ENCODE data around the gene RASA3.
"Not testable (repeated sequence)": the region's sequence is repeated elsewhere in the genome, so short reads cannot be mapped to it uniquely, and the experiment has no call there.

Gene RASA3

GRCh38 chr13:114033541-114034315 is 98.7 kb downstream of the RASA3 start:
- DNase-seq (ENCODE audit: low read depth in 2 of 2): no peak

DNA sequence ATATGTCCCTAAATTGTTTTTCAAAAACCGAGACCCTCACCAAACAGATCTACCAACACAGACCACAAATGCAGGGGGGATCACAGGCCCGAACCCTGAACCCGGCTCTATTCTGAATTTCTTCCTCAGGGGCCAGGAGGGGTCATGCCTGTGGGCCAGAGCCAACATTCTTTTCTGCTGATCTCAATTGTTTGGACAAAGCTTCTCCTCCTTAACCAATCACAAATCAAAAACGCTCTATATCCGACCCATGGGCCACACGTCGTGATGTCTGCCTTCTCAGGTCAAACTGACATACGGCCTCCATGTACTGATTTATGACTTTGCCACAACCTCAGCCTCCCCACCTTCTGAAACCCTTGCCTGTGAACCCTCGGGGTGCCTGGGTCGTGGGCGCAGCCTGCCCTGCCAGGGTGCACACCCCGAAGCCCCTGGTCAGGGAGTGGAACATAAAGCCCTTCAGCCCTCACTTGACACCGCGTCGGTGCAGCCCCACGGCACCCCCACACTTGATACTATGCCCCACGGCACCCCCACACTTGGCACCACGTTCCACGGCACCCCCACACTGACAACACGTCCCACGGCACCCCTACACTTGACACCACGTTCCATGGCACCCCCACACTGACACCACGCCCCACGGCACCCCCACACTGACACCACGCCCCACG is 100.2 kb downstream of the RASA3 start:
- DNase-seq (ENCODE audit: low read depth in 2 of 2): no peak

DNA sequence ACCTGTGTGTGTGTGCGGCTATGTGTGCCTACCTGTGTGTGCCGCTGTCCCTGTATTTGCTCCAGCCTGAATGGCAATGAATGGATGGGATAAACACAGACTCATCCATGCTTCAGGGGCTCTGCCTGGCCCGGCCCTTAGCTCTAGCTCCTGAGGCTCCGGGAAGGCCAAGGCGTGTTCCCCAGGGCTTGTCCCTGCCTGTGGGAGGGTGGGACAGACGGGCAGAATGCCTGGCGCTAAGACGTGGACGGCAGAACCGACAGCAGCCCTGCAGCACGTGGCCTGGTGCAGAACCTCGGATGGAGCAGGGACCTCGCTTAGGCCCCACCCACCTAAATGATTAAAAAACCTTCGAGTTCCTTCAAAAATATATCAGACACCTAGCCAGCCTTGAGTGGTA is 100.8 kb downstream of the RASA3 start:
- DNase-seq (ENCODE audit: low read depth in 2 of 2): no peak

- no peak for DNase-seq (ENCODE audit: low read depth in 2 of 2)
Measured at GRCh38 chr13:114030666-114031610, 101.5 kb downstream of the RASA3 start.

- DNase-seq (ENCODE audit: low read depth in 2 of 2): no peak
Measured at GRCh38 chr13:114029866-114030625, 102.4 kb downstream of the RASA3 start.

GRCh38 chr13:114027826-114028225 is 104.6 kb downstream of the RASA3 start:
- no peak for DNase-seq (ENCODE audit: low read depth in 2 of 2)

GRCh38 chr13:114027046-114027715 is 105.2 kb downstream of the RASA3 start:
- DNase-seq (ENCODE audit: low read depth in 2 of 2): no peak

DNA sequence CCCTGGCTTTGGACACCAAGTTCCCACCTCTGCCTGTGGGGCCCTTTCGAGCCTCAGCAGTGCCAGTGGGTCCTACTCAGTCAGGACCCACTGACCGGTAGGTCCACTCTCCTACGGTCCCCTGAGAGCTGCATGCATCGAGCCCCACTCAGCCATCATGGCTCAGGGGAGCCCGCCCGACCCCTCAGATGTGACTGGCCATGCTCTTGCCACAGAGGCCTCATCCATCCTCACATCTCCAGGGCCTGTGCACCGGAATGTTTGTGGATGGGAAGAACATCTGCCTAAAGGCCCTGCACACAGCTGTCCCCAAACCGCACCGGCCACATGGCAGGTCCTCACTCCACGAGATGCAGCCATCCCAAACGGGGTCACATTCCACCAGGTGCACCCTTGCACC is 105.9 kb downstream of the RASA3 start:
- DNase-seq (ENCODE audit: low read depth in 2 of 2): no peak

GRCh38 chr13:114025714-114026431 is 106.5 kb downstream of the RASA3 start:
- DNase-seq (ENCODE audit: low read depth in 2 of 2): no peak

DNA sequence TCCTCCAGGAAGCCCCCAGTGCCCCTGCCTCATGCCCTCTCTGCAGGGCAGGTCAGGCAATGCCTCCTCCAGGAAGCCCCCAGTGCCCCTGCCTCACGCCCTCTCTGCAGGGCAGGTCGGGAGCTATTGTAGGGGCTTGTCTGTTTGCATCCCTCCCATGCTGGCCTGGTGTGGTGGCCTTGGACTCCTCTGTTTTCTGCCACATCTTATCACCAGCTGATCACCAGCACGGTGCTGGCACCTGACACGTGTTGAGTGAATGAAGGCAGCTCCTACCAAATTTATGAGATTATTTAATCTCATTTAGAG is 107.1 kb downstream of the RASA3 start:
- DNase-seq (ENCODE audit: low read depth in 2 of 2): no peak

- DNase-seq (ENCODE audit: low read depth in 2 of 2): no peak
Measured at GRCh38 chr13:114024603-114025404, 107.6 kb downstream of the RASA3 start.

DNA sequence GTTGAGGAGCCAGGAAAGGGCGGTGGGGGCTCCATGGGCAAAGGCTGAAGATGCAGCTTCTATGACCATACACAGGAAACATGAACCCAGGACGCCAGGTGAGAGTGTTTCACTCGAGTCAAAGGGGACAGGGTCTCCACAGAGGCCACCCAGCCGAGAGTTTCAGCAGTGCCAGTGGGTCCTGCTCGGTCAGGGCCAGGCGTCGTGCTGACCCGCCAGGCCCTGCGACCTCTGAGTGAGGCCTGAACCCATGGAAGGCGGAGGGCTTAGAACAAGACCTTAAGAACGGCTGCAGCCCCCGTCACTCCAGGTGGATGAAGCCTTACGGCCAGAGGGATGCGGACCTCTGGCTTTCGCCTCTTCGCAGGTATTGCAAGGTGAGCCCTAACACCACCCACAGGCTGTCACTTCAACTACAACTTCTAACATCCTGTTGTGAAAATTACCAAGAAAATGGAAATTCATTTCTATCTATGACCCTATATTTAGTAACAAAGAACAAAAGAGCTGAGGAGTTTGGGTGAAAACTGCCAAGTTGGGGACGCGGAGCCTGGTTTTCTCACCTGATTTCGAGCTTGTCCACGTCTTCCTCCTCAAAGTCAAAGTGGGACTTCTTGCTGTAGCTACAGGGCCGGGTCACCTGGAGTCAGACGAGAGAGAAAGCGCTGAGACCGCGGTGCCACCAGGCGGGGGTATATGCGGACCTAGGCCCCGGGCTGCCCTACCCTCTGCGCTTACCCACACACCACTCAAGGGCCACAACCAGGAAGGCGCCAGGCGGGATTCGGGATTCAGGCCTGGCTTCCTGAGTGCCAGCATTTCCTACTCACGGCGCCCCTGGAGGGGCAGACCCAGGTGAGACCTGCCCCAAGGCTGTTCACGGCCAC is 108.5 kb downstream of the RASA3 start:
- no peak for DNase-seq (ENCODE audit: low read depth in 2 of 2)

- DNase-seq (ENCODE audit: low read depth in 2 of 2): no peak
Measured at GRCh38 chr13:114022876-114023275, 109.5 kb downstream of the RASA3 start.

DNA sequence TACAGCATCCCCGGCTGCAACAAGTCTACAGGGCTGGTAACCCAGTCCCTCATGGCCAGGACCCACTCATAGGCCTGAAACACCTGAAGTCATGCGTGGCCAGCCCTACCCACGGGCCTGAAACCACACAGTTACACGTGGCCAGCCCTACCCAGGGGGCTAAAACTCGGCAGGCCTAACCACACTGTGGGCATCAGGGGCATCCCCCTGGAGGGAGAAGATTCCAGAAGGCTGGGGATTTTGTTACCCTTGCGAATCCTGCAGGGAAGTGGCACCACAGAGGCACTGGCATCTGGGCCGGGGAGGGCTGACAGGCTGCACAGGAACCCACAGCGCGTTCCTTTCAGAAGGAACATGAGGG is 110.1 kb downstream of the RASA3 start:
- DNase-seq (ENCODE audit: low read depth in 2 of 2): no peak

GRCh38 chr13:114021464-114022308 is 110.7 kb downstream of the RASA3 start:
- DNase-seq (ENCODE audit: low read depth in 2 of 2): no peak

- DNase-seq (ENCODE audit: low read depth in 2 of 2): no peak
Measured at GRCh38 chr13:114020750-114021463, 111.5 kb downstream of the RASA3 start.

GRCh38 chr13:114020134-114020533 is 112.3 kb downstream of the RASA3 start:
- DNase-seq (ENCODE audit: low read depth in 2 of 2): not testable (repeated sequence)
